ENCODE data around the gene GPR85. TPM values are rescaled to one million over a fixed set of nuclear protein-coding genes. Genes with fewer than 3 reads are reported as not detected.

Gene GPR85
- total and polyA plus RNA-seq, 10 of the 15 experiments (the other 5 are each of a cell fraction or from before 2014, with no cell fraction given) = 0.05 to 0.38 TPM; not detected in 8

DNA sequence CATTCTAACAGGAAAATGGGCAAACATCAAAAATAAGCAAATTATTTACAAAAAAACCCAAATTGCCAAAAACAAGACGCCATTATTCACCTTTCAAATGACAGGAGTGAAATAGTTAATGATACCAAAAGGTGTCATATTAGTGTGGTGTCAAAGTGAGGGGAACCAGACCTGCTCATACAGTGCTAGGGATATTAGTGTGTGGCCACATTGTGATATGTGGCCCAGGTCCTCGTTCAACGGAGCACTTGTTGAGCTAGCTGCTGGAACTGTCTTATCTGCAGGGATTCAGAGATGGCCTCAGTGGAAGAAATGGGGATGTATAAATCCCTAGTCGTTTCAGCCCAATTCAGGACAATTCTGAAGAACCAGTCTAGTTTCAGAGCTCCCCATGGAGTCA, 41.2 kb downstream of the GPR85 start (continued):
- TF ChIP-seq, protein P1, sequence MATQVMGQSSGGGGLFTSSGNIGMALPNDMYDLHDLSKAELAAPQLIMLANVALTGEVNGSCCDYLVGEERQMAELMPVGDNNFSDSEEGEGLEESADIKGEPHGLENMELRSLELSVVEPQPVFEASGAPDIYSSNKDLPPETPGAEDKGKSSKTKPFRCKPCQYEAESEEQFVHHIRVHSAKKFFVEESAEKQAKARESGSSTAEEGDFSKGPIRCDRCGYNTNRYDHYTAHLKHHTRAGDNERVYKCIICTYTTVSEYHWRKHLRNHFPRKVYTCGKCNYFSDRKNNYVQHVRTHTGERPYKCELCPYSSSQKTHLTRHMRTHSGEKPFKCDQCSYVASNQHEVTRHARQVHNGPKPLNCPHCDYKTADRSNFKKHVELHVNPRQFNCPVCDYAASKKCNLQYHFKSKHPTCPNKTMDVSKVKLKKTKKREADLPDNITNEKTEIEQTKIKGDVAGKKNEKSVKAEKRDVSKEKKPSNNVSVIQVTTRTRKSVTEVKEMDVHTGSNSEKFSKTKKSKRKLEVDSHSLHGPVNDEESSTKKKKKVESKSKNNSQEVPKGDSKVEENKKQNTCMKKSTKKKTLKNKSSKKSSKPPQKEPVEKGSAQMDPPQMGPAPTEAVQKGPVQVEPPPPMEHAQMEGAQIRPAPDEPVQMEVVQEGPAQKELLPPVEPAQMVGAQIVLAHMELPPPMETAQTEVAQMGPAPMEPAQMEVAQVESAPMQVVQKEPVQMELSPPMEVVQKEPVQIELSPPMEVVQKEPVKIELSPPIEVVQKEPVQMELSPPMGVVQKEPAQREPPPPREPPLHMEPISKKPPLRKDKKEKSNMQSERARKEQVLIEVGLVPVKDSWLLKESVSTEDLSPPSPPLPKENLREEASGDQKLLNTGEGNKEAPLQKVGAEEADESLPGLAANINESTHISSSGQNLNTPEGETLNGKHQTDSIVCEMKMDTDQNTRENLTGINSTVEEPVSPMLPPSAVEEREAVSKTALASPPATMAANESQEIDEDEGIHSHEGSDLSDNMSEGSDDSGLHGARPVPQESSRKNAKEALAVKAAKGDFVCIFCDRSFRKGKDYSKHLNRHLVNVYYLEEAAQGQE (IDR thresholded peaks at IDR 0.05; ENCODE audit: low read depth, low read length) = no peak
- TF ChIP-seq TARDBP (IDR thresholded peaks at IDR 0.05; ENCODE audit: borderline replicate concordance) (no peak), CREB1 (IDR thresholded peaks at IDR 0.05; ENCODE audit: low read depth) (no peak), NR2C2 (IDR thresholded peaks at IDR 0.05; ENCODE audit: borderline replicate concordance, control insufficient read depth, insufficient read length, low read depth) (no peak), RELA (IDR thresholded peaks at IDR 0.05; ENCODE audit: borderline replicate concordance, partially characterized antibody) (no peak), EP300 (IDR thresholded peaks at IDR 0.05; ENCODE audit: borderline replicate concordance in 1 of 2, control insufficient read depth in 1 of 2, low read depth in 2 of 2, low read length in 2 of 2) (no peak), YBX1 (IDR thresholded peaks at IDR 0.05) (no peak), KLF5 (IDR thresholded peaks at IDR 0.05; ENCODE audit: partially characterized antibody) (no peak), SUZ12 (IDR thresholded peaks at IDR 0.05; ENCODE audit: unreplicated experiment) (no peak)
- TF ChIP-seq, protein P2, sequence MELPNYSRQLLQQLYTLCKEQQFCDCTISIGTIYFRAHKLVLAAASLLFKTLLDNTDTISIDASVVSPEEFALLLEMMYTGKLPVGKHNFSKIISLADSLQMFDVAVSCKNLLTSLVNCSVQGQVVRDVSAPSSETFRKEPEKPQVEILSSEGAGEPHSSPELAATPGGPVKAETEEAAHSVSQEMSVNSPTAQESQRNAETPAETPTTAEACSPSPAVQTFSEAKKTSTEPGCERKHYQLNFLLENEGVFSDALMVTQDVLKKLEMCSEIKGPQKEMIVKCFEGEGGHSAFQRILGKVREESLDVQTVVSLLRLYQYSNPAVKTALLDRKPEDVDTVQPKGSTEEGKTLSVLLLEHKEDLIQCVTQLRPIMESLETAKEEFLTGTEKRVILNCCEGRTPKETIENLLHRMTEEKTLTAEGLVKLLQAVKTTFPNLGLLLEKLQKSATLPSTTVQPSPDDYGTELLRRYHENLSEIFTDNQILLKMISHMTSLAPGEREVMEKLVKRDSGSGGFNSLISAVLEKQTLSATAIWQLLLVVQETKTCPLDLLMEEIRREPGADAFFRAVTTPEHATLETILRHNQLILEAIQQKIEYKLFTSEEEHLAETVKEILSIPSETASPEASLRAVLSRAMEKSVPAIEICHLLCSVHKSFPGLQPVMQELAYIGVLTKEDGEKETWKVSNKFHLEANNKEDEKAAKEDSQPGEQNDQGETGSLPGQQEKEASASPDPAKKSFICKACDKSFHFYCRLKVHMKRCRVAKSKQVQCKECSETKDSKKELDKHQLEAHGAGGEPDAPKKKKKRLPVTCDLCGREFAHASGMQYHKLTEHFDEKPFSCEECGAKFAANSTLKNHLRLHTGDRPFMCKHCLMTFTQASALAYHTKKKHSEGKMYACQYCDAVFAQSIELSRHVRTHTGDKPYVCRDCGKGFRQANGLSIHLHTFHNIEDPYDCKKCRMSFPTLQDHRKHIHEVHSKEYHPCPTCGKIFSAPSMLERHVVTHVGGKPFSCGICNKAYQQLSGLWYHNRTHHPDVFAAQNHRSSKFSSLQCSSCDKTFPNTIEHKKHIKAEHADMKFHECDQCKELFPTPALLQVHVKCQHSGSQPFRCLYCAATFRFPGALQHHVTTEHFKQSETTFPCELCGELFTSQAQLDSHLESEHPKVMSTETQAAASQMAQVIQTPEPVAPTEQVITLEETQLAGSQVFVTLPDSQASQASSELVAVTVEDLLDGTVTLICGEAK (IDR thresholded peaks at IDR 0.05; ENCODE audit: borderline replicate concordance) = no peak
- TF ChIP-seq, protein P3, sequence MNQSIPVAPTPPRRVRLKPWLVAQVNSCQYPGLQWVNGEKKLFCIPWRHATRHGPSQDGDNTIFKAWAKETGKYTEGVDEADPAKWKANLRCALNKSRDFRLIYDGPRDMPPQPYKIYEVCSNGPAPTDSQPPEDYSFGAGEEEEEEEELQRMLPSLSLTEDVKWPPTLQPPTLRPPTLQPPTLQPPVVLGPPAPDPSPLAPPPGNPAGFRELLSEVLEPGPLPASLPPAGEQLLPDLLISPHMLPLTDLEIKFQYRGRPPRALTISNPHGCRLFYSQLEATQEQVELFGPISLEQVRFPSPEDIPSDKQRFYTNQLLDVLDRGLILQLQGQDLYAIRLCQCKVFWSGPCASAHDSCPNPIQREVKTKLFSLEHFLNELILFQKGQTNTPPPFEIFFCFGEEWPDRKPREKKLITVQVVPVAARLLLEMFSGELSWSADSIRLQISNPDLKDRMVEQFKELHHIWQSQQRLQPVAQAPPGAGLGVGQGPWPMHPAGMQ (IDR thresholded peaks at IDR 0.05; ENCODE audit: borderline replicate concordance) = no peak
- TF ChIP-seq, protein P4, sequence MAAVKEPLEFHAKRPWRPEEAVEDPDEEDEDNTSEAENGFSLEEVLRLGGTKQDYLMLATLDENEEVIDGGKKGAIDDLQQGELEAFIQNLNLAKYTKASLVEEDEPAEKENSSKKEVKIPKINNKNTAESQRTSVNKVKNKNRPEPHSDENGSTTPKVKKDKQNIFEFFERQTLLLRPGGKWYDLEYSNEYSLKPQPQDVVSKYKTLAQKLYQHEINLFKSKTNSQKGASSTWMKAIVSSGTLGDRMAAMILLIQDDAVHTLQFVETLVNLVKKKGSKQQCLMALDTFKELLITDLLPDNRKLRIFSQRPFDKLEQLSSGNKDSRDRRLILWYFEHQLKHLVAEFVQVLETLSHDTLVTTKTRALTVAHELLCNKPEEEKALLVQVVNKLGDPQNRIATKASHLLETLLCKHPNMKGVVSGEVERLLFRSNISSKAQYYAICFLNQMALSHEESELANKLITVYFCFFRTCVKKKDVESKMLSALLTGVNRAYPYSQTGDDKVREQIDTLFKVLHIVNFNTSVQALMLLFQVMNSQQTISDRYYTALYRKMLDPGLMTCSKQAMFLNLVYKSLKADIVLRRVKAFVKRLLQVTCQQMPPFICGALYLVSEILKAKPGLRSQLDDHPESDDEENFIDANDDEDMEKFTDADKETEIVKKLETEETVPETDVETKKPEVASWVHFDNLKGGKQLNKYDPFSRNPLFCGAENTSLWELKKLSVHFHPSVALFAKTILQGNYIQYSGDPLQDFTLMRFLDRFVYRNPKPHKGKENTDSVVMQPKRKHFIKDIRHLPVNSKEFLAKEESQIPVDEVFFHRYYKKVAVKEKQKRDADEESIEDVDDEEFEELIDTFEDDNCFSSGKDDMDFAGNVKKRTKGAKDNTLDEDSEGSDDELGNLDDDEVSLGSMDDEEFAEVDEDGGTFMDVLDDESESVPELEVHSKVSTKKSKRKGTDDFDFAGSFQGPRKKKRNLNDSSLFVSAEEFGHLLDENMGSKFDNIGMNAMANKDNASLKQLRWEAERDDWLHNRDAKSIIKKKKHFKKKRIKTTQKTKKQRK (IDR thresholded peaks at IDR 0.05; ENCODE audit: low read depth, low read length) = no peak
